GM13977 (cell line): Measurements from ENCODE around the gene MOK.
"Not testable (repeated sequence)": the region's sequence is repeated elsewhere in the genome, so short reads cannot be mapped to it uniquely, and the experiment has no call there.

Experiments used
- DNase-seq: peaks from one replicate; pipeline ENCODE4 v3.0.0; 2012; ENCODE audit warnings: low spot score
- in situ Hi-C: fragments of 300-500 bp; cut with MboI; formaldehyde crosslinking; loops from one replicate; pipeline ENCODE4 v1.12.0; 2022; ENCODE audit warnings: low sequenced_read_pairs, low pct_unique_long_range_greater_than_20kb, mixed read lengths, inconsistent platforms; ENCODE audit not compliant: unreplicated experiment
- TF ChIP-seq, protein P1 (sequence below): IDR thresholded peaks from 2 replicates; pipeline ENCODE4 v1.5.1; 2012; ENCODE audit warnings: mild to moderate bottlenecking, control low read depth; ENCODE audit not compliant: insufficient read depth; ENCODE audit errors: extremely low read depth, missing control alignments

The MOK gene

GRCh38 chr14:102304611-102305506, at the start of gene MOK:
MOK (minus strand) TSS chr14:102305164; CDS start chr14:102304968, 196 bp downstream.
- TF ChIP-seq, protein P1, sequence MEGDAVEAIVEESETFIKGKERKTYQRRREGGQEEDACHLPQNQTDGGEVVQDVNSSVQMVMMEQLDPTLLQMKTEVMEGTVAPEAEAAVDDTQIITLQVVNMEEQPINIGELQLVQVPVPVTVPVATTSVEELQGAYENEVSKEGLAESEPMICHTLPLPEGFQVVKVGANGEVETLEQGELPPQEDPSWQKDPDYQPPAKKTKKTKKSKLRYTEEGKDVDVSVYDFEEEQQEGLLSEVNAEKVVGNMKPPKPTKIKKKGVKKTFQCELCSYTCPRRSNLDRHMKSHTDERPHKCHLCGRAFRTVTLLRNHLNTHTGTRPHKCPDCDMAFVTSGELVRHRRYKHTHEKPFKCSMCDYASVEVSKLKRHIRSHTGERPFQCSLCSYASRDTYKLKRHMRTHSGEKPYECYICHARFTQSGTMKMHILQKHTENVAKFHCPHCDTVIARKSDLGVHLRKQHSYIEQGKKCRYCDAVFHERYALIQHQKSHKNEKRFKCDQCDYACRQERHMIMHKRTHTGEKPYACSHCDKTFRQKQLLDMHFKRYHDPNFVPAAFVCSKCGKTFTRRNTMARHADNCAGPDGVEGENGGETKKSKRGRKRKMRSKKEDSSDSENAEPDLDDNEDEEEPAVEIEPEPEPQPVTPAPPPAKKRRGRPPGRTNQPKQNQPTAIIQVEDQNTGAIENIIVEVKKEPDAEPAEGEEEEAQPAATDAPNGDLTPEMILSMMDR, result no peak
- in situ Hi-C loops, result loop anchor here (25.0 kb wide), 2 partner anchors 343 to 593 kb away; partner anchors contain the start of gene DYNC1H1

DNA sequence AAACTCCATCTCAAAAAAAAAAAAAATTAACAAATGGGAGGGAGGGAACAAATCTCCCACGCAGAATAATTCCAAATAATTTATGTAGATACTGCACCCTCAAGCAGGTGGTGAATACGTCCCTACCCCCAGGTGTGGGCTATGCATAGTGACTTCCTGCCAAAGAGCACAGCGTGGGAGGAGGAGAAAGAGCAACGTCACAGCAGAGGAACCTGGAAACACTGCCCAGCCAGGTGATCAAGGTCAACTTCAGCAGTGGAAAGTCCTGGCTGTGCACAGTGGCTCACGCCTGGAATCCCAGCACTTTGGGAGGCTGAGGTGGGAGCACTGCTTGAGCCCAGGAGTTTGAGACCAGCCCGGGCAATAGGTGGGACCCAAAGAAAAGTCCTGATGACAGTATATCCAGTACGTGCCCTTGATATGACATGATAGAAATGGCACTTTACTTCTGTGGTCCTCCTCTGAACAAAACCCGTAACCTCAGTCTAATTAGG, 48.2 kb upstream of the MOK start:
- in situ Hi-C loops, result no loop called here
- DNase-seq, result no peak
- TF ChIP-seq, protein P1, result no peak

More at GRCh38 chr14:102304611-102305506, at the start of gene MOK:
- peak; percentile 98 for DNase-seq

GRCh38 chr14:102352213-102352612, 47.2 kb upstream of the MOK start:
- DNase-seq, result no peak
- in situ Hi-C loops, result no loop called here
- TF ChIP-seq, protein P1, result no peak

DNA sequence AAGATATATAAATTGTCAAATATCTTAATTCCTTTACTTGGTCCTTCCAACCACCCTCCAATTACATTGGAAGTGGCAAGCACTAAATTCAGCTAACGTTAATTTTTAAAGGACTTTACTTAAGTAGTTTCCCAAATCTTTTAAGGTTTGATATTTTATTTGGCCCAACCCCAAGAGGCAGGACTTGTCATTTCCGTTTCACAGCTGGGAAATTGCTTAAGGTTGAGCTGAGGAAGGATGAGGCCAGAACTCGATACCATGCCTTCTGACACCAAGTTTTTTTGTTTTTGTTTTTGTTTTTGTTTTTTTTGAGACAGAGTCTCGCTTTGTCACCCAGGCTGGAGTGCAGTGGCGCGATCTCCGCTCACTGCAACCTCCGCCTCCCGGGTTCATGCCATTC, 46.6 kb upstream of the MOK start:
- DNase-seq, in situ Hi-C loops: not testable (repeated sequence)

- TF ChIP-seq, protein P1, result no peak
- in situ Hi-C loops, result no loop called here
- DNase-seq, result no peak
Measured at GRCh38 chr14:102351023-102351422, 46.1 kb upstream of the MOK start.

GRCh38 chr14:102348376-102348775, 43.4 kb upstream of the MOK start:
- TF ChIP-seq, protein P1, result no peak
- in situ Hi-C loops, result no loop called here
- no peak for DNase-seq

GRCh38 chr14:102346645-102347044, 41.7 kb upstream of the MOK start:
- in situ Hi-C loops, result no loop called here
- DNase-seq, result no peak
- TF ChIP-seq, protein P1, result no peak
